GM20000 (cell line): Measurements from ENCODE around the gene KRTAP10-8.

Experiments used
- DNase-seq: peaks from one replicate; pipeline ENCODE4 v3.0.0; 2012; ENCODE audit warnings: low spot score
- TF ChIP-seq, protein P1 (sequence below): IDR thresholded peaks from 2 replicates; pipeline ENCODE4 v1.5.1; 2012; ENCODE audit warnings: mild to moderate bottlenecking, control low read depth; ENCODE audit errors: extremely low read depth, missing control alignments

The KRTAP10-8 gene

GRCh38 chr21:44612029-44612486 is at the start of gene KRTAP10-8:
Gene KRTAP10-8 (plus strand): TSS chr21:44612079. CDS start chr21:44612101, 22 bp downstream.
- TF ChIP-seq, protein P1, sequence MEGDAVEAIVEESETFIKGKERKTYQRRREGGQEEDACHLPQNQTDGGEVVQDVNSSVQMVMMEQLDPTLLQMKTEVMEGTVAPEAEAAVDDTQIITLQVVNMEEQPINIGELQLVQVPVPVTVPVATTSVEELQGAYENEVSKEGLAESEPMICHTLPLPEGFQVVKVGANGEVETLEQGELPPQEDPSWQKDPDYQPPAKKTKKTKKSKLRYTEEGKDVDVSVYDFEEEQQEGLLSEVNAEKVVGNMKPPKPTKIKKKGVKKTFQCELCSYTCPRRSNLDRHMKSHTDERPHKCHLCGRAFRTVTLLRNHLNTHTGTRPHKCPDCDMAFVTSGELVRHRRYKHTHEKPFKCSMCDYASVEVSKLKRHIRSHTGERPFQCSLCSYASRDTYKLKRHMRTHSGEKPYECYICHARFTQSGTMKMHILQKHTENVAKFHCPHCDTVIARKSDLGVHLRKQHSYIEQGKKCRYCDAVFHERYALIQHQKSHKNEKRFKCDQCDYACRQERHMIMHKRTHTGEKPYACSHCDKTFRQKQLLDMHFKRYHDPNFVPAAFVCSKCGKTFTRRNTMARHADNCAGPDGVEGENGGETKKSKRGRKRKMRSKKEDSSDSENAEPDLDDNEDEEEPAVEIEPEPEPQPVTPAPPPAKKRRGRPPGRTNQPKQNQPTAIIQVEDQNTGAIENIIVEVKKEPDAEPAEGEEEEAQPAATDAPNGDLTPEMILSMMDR = no peak
- no peak for DNase-seq

GRCh38 chr21:44564099-44564498 is 47.8 kb upstream of the KRTAP10-8 start:
- TF ChIP-seq, protein P1 = no peak
- no peak for DNase-seq

- TF ChIP-seq, protein P1 = no peak
- DNase-seq = no peak
Measured at GRCh38 chr21:44564886-44565598, 46.8 kb upstream of the KRTAP10-8 start.

- no peak for DNase-seq
- TF ChIP-seq, protein P1 = no peak
Measured at GRCh38 chr21:44566403-44566802, 45.5 kb upstream of the KRTAP10-8 start.

- no peak for DNase-seq
- TF ChIP-seq, protein P1 = no peak
Measured at GRCh38 chr21:44567481-44568171, 44.3 kb upstream of the KRTAP10-8 start.

GRCh38 chr21:44568261-44568660 is 43.6 kb upstream of the KRTAP10-8 start:
- TF ChIP-seq, protein P1 = no peak
- no peak for DNase-seq
